GM10248 (cell line): ENCODE results near the gene PLCH2.
"Not testable (repeated sequence)": the region's sequence is repeated elsewhere in the genome, so short reads cannot be mapped to it uniquely, and the experiment has no call there.

Experiments
- CTCF ChIA-PET: fragments of 300-600 bp; sonication (Branson Sonifier 250); formaldehyde crosslinking; extraction: SDS; loops from one replicate; lab custom pipeline; 2021; ENCODE audit warnings: antibody characterized with exemption; lab: Yijun Ruan, JAX
- POLR2A ChIA-PET: fragments of 350-650 bp; sonication (Branson Sonifier 250); formaldehyde crosslinking; extraction: SDS; loops from one replicate; lab custom pipeline; 2020; ENCODE audit warnings: antibody characterized with exemption; lab: Yijun Ruan, JAX
- DNase-seq: peaks from one replicate; pipeline ENCODE4 v3.0.0; 2012; ENCODE audit errors: extremely low spot score
- TF ChIP-seq, protein P1 (sequence below): IDR thresholded peaks from 2 replicates; pipeline ENCODE4 v1.5.1; 2012; ENCODE audit warnings: mild to moderate bottlenecking, low read depth; ENCODE audit errors: extremely low read depth, missing control alignments, control extremely low read depth

Gene PLCH2

GRCh38 chr1:2457444-2457843, 18.6 kb upstream of the PLCH2 start:
- POLR2A ChIA-PET: no interaction called here
- TF ChIP-seq, protein P1, sequence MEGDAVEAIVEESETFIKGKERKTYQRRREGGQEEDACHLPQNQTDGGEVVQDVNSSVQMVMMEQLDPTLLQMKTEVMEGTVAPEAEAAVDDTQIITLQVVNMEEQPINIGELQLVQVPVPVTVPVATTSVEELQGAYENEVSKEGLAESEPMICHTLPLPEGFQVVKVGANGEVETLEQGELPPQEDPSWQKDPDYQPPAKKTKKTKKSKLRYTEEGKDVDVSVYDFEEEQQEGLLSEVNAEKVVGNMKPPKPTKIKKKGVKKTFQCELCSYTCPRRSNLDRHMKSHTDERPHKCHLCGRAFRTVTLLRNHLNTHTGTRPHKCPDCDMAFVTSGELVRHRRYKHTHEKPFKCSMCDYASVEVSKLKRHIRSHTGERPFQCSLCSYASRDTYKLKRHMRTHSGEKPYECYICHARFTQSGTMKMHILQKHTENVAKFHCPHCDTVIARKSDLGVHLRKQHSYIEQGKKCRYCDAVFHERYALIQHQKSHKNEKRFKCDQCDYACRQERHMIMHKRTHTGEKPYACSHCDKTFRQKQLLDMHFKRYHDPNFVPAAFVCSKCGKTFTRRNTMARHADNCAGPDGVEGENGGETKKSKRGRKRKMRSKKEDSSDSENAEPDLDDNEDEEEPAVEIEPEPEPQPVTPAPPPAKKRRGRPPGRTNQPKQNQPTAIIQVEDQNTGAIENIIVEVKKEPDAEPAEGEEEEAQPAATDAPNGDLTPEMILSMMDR: no peak
- CTCF ChIA-PET: interaction anchor here (1.4 kb wide), 1 partner anchor 14 kb away, joined by 3 read pairs; no protein-coding TSS in a partner anchor
- no peak for DNase-seq

DNA sequence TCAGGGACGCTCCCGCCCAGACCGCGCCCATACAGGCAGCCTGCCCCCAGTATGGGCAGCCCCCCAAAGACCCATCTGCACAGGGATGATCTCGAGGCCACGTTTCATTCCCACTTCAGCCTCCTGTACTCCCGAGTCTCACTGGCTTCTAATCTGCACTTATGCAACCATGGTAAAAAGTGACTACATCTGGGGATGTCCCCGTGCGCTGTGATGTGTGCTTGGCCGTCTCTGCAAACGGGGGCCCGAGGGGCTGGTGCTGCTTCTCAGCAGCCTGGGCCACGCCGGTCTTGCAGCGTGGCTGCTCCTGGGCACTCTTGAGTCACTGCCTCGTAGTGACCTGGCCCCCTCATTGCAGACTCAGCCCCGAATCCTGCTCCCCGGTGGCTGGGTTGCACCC, 17.4 kb upstream of the PLCH2 start:
- DNase-seq: no peak
- TF ChIP-seq, protein P1: no peak
- POLR2A ChIA-PET: no interaction called here
- CTCF ChIA-PET: no interaction called here

- POLR2A ChIA-PET, CTCF ChIA-PET, DNase-seq: not testable (repeated sequence)
These were observed 16.9 kb upstream of the PLCH2 start for GRCh38 chr1:2459102-2459753.

DNA sequence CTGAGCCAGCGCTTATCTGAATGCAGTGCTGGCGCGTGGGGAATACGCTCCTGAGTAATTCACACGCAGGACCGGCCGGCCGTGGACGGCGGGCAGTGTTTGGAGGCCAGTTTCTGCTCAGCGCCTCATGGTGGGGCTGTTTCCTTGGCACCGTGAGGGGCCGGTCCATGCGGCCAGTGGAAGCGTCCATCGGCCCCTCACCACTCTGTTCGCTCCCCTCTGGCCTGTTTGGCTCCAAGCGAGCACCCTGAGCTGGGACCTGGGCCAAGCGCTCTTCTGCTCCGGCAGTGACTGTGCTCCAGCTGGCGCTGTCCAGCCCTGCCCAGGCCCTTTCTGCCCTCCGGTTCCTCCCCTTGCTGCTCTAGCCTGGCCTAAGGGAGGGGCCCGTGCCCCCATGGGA, 16.3 kb upstream of the PLCH2 start:
- TF ChIP-seq, protein P1: no peak
- ChIA-PET CTCF (no interaction called here), POLR2A (no interaction called here)
- no peak for DNase-seq

DNA sequence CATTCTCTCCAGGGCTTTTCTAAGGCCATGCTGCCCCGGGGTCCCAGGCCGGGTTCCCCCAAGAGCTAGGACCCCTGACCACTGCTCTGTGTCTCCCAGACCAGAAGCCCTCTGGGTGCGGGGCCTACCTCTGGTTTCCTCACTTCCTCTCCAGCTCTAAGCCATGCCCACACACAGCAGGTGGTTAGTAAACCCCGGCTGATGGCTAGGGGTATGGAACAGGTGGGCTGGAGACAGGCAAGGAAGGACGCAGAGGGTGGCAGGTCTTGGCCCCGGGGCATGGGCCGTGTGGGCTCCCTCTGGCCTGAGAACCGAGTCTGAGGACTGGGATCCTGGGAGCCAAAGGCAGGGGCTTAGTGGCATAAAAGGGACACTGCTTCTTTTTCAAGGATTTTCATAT, 15.9 kb upstream of the PLCH2 start:
- CTCF ChIA-PET: no interaction called here
- no peak for DNase-seq
- POLR2A ChIA-PET: no interaction called here
- TF ChIP-seq, protein P1: no peak

GRCh38 chr1:2460996-2461751, 14.9 kb upstream of the PLCH2 start:
- ChIA-PET CTCF (no interaction called here), POLR2A (no interaction called here)
- TF ChIP-seq, protein P1: no peak
- DNase-seq: no peak

DNA sequence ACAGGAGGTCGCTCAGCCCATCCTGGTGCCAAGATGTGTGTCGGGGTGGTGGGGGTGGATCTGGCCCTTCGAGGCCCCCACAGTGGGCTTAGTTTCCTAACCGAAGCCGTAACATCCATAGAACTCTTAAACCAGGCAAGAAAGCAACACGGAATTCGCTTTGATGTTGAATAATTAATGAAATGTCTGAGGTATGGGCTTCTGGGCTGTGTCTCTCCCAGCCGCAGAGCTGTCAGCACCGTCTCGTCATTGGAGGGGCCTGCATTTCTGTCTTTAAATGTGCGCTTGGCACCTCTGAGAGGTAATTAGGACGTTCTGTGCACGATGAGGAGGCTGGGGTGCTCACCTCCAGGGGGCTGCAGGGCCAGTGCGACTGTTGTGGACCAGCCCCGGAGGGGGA, 13.3 kb upstream of the PLCH2 start:
- TF ChIP-seq, protein P1: no peak
- POLR2A ChIA-PET: no interaction called here
- CTCF ChIA-PET: no interaction called here
- DNase-seq: no peak
